Tibial nerve (tissue), 4 donors: ENCODE results near the gene MCHR1. TPM values are rescaled to one million over a fixed set of nuclear protein-coding genes. Genes with fewer than 3 reads are reported as not detected.
A peak's percentile ranks its signal among the peaks of the same experiment; 100 is the strongest.

Experiments used
- DNase-seq, 2 donors: peaks; one replicate each; pipeline ENCODE4 v3.0.0-alpha.2; 2019; ENCODE audit warnings: low spot score in 2 of 2
- H3K27ac ChIP-seq, 4 donors: fragments of 200-600 bp; sonication (generic) in 3 of 4; one replicate each; pipeline ENCODE4 v1.5.1; 2017 to 2019; ENCODE audit warnings: mild to moderate bottlenecking in 1 of 4
- H3K27me3 ChIP-seq, 2 donors: fragments of 200-600 bp; sonication (generic) in 1 of 2; one replicate each; pipeline versions ENCODE4 v1.5.1 to v1.6.0; 2017 to 2019
- H3K36me3 ChIP-seq, 3 donors: fragments of 200-600 bp; sonication (generic); one replicate each; pipeline ENCODE4 v1.5.1; 2018 to 2019
- H3K4me1 ChIP-seq, 4 donors: fragments of 200-600 bp; sonication (generic) in 3 of 4; one replicate each; pipeline ENCODE4 v1.5.1; 2017 to 2019
- H3K4me3 ChIP-seq, 4 donors: fragments of 200-600 bp; sonication (generic) in 3 of 4; one replicate each; pipeline ENCODE4 v1.5.1; 2017 to 2019; ENCODE audit warnings: mild to moderate bottlenecking in 1 of 4, moderate library complexity in 1 of 4
- H3K9me3 ChIP-seq, 4 donors: fragments of 200-600 bp; sonication (generic) in 3 of 4; one replicate each; pipeline ENCODE4 v1.5.1; 2017 to 2019
- EP300 ChIP-seq, 2 donors: sonication (generic); formaldehyde crosslinking; IDR thresholded peaks; one replicate each; pipeline ENCODE4 v1.6.1; 2017; ENCODE audit warnings: antibody characterized with exemption in 2 of 2, mild to moderate bottlenecking in 1 of 2
- POLR2A ChIP-seq, 2 donors: fragments of 450-650 bp; IDR thresholded peaks; one replicate each; pipeline ENCODE4 v1.6.1; 2017; ENCODE audit warnings: antibody characterized with exemption in 2 of 2, mild to moderate bottlenecking in 2 of 2, moderate library complexity in 2 of 2
- WGBS, 2 donors: methylation state at CpG; one replicate each; pipeline ENCODE4 v1.1.5; 2018; 5-methylcytosine and 5-hydroxymethylcytosine counted together
- total RNA-seq, 4 donors: library from RNA; depleted of rRNA; stranded (reverse); fragments of >200 nt; gene quantifications; one replicate each; pipeline ENCODE4 v1.1.0, GENCODE V29; 2016
- TF ChIP-seq, protein P1 (sequence below), 5 experiments: fragments of 200-600 bp in 3 of 5; fragments of 450-650 bp in 2 of 5; sonication (generic) in 3 of 5; IDR thresholded peaks; one replicate each; pipeline ENCODE4 v1.5.1; 2016 to 2019; ENCODE audit warnings: antibody characterized with exemption in 5 of 5, mild to moderate bottlenecking in 3 of 5, moderate library complexity in 2 of 5

MCHR1 gene
- total RNA-seq, 4 donors from 2014 or later = 0.39 to 1.0 TPM; not detected in 2

DNA sequence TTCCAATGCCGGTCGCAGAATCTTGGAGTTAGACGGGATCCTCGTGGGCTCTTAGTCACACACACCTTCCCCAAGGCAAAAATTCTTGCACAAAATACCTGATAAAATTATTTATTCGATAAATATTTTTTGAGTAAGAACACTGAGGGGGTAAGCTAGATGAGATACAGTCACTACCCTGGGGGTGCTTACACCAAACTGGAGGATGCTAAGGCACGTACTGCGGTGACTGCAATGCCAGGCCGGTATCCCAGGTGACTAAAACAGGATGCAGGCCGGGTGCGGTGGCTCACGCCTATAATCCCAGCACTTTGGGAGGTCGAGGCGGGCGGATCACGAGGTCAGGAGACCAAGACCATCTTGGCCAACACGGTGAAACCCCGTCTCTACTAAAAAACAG, 41.0 kb upstream of the MCHR1 start:
- Histone ChIP-seq H3K36me3 (no peaks in the 10 kb centered on the region), H3K27ac (no peak overlapping the region), H3K9me3 (no peaks in the 10 kb centered on the region), H3K4me3 (peak overlapping the region in 1 of 4 donors; percentile 36), H3K4me1 (peaks cover 0 to 31% (median 10%) of the 10 kb centered on the region in 4 donors), H3K27me3 (no peaks in the 10 kb centered on the region)
- WGBS, 2 donors = 96 to 98% methylated on average over 17 of the region's 17 CpGs
- TF ChIP-seq EP300 (IDR thresholded peaks at IDR 0.05) (no peak), POLR2A (IDR thresholded peaks at IDR 0.05) (no peak)
- TF ChIP-seq, protein P1, sequence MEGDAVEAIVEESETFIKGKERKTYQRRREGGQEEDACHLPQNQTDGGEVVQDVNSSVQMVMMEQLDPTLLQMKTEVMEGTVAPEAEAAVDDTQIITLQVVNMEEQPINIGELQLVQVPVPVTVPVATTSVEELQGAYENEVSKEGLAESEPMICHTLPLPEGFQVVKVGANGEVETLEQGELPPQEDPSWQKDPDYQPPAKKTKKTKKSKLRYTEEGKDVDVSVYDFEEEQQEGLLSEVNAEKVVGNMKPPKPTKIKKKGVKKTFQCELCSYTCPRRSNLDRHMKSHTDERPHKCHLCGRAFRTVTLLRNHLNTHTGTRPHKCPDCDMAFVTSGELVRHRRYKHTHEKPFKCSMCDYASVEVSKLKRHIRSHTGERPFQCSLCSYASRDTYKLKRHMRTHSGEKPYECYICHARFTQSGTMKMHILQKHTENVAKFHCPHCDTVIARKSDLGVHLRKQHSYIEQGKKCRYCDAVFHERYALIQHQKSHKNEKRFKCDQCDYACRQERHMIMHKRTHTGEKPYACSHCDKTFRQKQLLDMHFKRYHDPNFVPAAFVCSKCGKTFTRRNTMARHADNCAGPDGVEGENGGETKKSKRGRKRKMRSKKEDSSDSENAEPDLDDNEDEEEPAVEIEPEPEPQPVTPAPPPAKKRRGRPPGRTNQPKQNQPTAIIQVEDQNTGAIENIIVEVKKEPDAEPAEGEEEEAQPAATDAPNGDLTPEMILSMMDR (IDR thresholded peaks at IDR 0.05) = no peak
- no peak for DNase-seq

DNA sequence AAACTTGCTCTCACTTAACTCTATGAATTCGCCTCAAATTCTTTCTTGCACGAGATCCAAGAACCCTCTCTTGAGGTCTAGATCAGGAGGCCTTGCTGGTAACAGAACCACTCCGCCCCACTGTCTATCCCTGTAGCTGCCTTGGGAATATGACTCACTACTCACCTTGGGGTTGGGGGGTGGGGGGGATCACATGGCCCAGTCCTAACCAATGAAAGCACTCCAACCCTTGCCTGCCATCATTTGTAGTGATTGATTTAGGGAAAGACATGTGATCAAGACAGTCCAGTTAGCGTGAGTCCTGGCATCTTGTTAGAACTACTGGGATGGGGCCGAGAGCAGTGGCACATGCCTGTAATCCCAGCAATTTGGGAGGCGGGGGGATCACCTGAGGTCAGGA, 38.0 kb upstream of the MCHR1 start:
- no peaks in the 10 kb centered on the region for H3K36me3 ChIP-seq
- 85 to 90% methylated on average over 6 of the region's 6 CpGs for WGBS, 2 donors
- TF ChIP-seq, protein P1 (IDR thresholded peaks at IDR 0.05) = no peak
- TF ChIP-seq POLR2A (IDR thresholded peaks at IDR 0.05) (no peak), EP300 (IDR thresholded peaks at IDR 0.05) (no peak)

GRCh38 chr22:40642316-40642715, 37.0 kb upstream of the MCHR1 start:
- no peak for DNase-seq
- Histone ChIP-seq H3K27me3 (no peaks in the 10 kb centered on the region), H3K27ac (no peak overlapping the region), H3K4me3 (no peak overlapping the region), H3K4me1 (peaks cover 0 to 20% (median 6%) of the 10 kb centered on the region in 4 donors), H3K36me3 (no peaks in the 10 kb centered on the region), H3K9me3 (no peaks in the 10 kb centered on the region)
- TF ChIP-seq POLR2A (IDR thresholded peaks at IDR 0.05) = no peak
- TF ChIP-seq, protein P1 (IDR thresholded peaks at IDR 0.05) = no peak
- no peak for TF ChIP-seq EP300 (IDR thresholded peaks at IDR 0.05)
- WGBS, 2 donors = 89 to 92% methylated on average over 4 of the region's 4 CpGs

More for the DNA sequence above, 38.0 kb upstream of the MCHR1 start:
- H3K27me3 ChIP-seq = no peaks in the 10 kb centered on the region
- DNase-seq = no peak
- no peaks in the 10 kb centered on the region for H3K9me3 ChIP-seq
- H3K27ac ChIP-seq = no peak overlapping the region
- H3K4me3 ChIP-seq = no peak overlapping the region
- H3K4me1 ChIP-seq = peaks cover 0 to 14% (median 3%) of the 10 kb centered on the region in 4 donors

DNA sequence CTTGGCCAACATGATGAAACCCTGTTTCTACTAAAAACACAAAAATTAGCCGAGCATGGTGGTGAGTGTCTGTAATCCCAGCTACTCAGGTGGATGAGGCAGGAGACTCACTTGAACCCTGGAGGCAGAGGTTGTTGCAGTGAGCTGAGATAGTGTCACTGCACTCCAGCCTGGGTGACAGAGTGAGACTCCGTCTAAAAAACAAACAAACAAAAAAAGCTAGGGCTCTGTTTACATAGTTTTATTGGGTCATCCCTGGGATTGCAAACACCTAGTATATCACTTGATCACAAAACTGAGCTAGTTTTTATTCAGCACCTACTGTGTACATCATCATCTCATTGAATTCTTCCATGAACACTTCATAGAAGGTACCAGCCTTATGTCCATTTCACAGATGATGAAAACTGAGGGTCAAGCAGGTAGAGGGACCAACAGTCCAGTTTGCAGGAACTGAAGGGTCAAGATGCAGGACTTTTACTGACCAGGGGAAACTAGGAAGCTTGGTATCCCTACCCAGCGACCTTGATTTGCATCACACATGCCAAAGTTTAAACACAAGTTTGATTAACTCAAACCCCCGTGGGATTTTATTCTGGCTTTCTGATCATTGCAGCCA, 33.6 kb upstream of the MCHR1 start:
- Histone ChIP-seq H3K4me1 (peaks cover 0 to 11% (median 3%) of the 10 kb centered on the region in 4 donors), H3K4me3 (no peak overlapping the region), H3K27me3 (no peaks in the 10 kb centered on the region), H3K36me3 (no peaks in the 10 kb centered on the region), H3K27ac (peak overlapping the region in 2 of 4 donors; percentile 76 to 80), H3K9me3 (no peaks in the 10 kb centered on the region)
- no peak for DNase-seq
- WGBS, 2 donors = 63 to 72% methylated on average over 4 of the region's 4 CpGs
- TF ChIP-seq EP300 (IDR thresholded peaks at IDR 0.05) = no peak
- TF ChIP-seq POLR2A (IDR thresholded peaks at IDR 0.05) = no peak
- TF ChIP-seq, protein P1 (IDR thresholded peaks at IDR 0.05) = no peak

DNA sequence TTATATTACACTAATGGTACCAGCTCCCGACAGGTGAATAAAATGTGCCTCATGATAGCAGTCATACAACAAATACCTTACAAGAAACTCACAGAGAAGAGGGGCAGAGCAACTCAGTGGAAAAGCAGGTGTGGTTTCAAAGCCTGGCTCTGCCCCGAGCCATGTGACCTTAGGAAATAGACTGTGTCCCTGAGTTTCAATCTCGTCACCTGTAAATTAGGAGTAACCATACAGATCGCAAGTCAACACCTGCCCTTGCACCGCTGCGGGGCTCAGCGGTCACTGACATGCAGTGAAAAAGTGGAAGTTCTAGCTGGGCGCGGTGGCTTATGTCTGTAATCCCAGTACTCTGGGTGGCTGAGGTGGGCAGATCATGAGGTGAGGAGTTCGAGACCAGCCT, 30.9 kb upstream of the MCHR1 start:
- no peaks in the 10 kb centered on the region for H3K36me3 ChIP-seq
- no peak overlapping the region for H3K27ac ChIP-seq
- H3K27me3 ChIP-seq = no peaks in the 10 kb centered on the region
- no peak for DNase-seq
- WGBS, 2 donors = 91 to 94% methylated on average over 10 of the region's 10 CpGs
- TF ChIP-seq POLR2A (IDR thresholded peaks at IDR 0.05) (no peak), EP300 (IDR thresholded peaks at IDR 0.05) (no peak)
- TF ChIP-seq, protein P1 (IDR thresholded peaks at IDR 0.05) = no peak
- peaks cover 0 to 32% (median 12%) of the 10 kb centered on the region in 4 donors for H3K4me1 ChIP-seq
- H3K4me3 ChIP-seq = no peak overlapping the region
- no peaks in the 10 kb centered on the region for H3K9me3 ChIP-seq
